DOHH2 (cell line): Measurements from ENCODE around the gene FGF1.

Source experiments
- H3F3A ChIP-seq: fragments of 200-600 bp; sonication (generic), shearing (Covaris generic); 2 replicates; pipeline ENCODE4 v1.6.0; 2016; ENCODE audit warnings: antibody characterized with exemption, mild to moderate bottlenecking; ENCODE audit not compliant: control insufficient read depth, insufficient read depth
- H3K27ac ChIP-seq: fragments of 200-600 bp; sonication (generic); 2 replicates; pipeline ENCODE4 v1.5.1; 2014; ENCODE audit warnings: low read depth, mild to moderate bottlenecking, low read length, moderate library complexity
- H3K27me3 ChIP-seq: fragments of 200-600 bp; sonication (generic); 2 replicates; pipeline ENCODE4 v1.6.1; 2014; ENCODE audit warnings: mild to moderate bottlenecking, low read length, mixed read lengths; ENCODE audit not compliant: control insufficient read depth
- H3K36me3 ChIP-seq: fragments of 200-600 bp; sonication (generic); 2 replicates; pipeline ENCODE4 v1.6.1; 2014; ENCODE audit warnings: mild to moderate bottlenecking, low read length, moderate library complexity, mixed read lengths; ENCODE audit not compliant: control insufficient read depth
- H3K4me1 ChIP-seq: fragments of 200-600 bp; sonication (generic); 2 replicates; pipeline ENCODE4 v1.6.1; 2014; ENCODE audit warnings: mild to moderate bottlenecking, low read length, mixed read lengths; ENCODE audit not compliant: control insufficient read depth
- H3K4me2 ChIP-seq: fragments of 200-600 bp; sonication (generic); 2 replicates; pipeline ENCODE4 v1.6.0; 2014; ENCODE audit warnings: mild to moderate bottlenecking, low read length, moderate library complexity
- H3K4me3 ChIP-seq: fragments of 200-600 bp; sonication (generic); 2 replicates; pipeline ENCODE4 v1.5.1; 2014; ENCODE audit warnings: mild to moderate bottlenecking, low read length, mixed read lengths
- H3K79me2 ChIP-seq: fragments of 200-600 bp; sonication (generic); 2 replicates; pipeline ENCODE4 v1.6.1; 2014; ENCODE audit warnings: mild to moderate bottlenecking, low read length, mixed read lengths; ENCODE audit not compliant: control insufficient read depth
- H3K9me2 ChIP-seq: fragments of 200-600 bp; sonication (generic); replicated peaks from 2 replicates; pipeline ENCODE4 v1.6.1; 2014; ENCODE audit warnings: mild to moderate bottlenecking, low read length, mixed read lengths; ENCODE audit not compliant: control insufficient read depth
- H3K9me3 ChIP-seq: fragments of 200-600 bp; sonication (generic); 2 replicates; pipeline ENCODE4 v1.6.1; 2014; ENCODE audit warnings: antibody characterized with exemption, low read length, mixed read lengths; ENCODE audit not compliant: control insufficient read depth, insufficient read depth
- H4K20me1 ChIP-seq: fragments of 200-600 bp; sonication (generic); 2 replicates; pipeline ENCODE4 v1.6.0; 2014; ENCODE audit warnings: low read depth, mild to moderate bottlenecking, antibody characterized with exemption, low read length, moderate library complexity; ENCODE audit not compliant: control insufficient read depth, insufficient read depth
- EZH2phosphoT487 ChIP-seq: fragments of 200-600 bp; sonication (generic); IDR thresholded peaks from 2 replicates; pipeline ENCODE4 v1.6.1; 2017; ENCODE audit warnings: borderline replicate concordance, mild to moderate bottlenecking, antibody characterized with exemption, low read length, moderate library complexity, mixed read lengths
- TF ChIP-seq, protein P1 (sequence below): fragments of 200-600 bp; sonication (generic); IDR thresholded peaks from one replicate; pipeline ENCODE4 v1.5.1; 2014; ENCODE audit warnings: antibody characterized with exemption, mild to moderate bottlenecking, low read depth, low read length; ENCODE audit not compliant: poor library complexity, severe bottlenecking

The FGF1 gene

GRCh38 chr5:142547445-142548380, 138.2 kb downstream of the FGF1 start:
- Histone ChIP-seq H3K4me2 (no peak overlapping the region), H3K9me3 (no peaks in the 10 kb centered on the region), H3K27ac (no peak overlapping the region), H3F3A (no peaks in the 10 kb centered on the region), H3K9me2 (no peaks in the 10 kb centered on the region), H3K4me3 (no peak overlapping the region), H4K20me1 (no peaks in the 10 kb centered on the region), H3K36me3 (no peaks in the 10 kb centered on the region), H3K79me2 (no peaks in the 10 kb centered on the region), H3K27me3 (peaks cover 18% of the 10 kb centered on the region), H3K4me1 (no peaks in the 10 kb centered on the region)
- no peak for TF ChIP-seq EZH2phosphoT487
- TF ChIP-seq, protein P1, sequence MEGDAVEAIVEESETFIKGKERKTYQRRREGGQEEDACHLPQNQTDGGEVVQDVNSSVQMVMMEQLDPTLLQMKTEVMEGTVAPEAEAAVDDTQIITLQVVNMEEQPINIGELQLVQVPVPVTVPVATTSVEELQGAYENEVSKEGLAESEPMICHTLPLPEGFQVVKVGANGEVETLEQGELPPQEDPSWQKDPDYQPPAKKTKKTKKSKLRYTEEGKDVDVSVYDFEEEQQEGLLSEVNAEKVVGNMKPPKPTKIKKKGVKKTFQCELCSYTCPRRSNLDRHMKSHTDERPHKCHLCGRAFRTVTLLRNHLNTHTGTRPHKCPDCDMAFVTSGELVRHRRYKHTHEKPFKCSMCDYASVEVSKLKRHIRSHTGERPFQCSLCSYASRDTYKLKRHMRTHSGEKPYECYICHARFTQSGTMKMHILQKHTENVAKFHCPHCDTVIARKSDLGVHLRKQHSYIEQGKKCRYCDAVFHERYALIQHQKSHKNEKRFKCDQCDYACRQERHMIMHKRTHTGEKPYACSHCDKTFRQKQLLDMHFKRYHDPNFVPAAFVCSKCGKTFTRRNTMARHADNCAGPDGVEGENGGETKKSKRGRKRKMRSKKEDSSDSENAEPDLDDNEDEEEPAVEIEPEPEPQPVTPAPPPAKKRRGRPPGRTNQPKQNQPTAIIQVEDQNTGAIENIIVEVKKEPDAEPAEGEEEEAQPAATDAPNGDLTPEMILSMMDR, result no peak

DNA sequence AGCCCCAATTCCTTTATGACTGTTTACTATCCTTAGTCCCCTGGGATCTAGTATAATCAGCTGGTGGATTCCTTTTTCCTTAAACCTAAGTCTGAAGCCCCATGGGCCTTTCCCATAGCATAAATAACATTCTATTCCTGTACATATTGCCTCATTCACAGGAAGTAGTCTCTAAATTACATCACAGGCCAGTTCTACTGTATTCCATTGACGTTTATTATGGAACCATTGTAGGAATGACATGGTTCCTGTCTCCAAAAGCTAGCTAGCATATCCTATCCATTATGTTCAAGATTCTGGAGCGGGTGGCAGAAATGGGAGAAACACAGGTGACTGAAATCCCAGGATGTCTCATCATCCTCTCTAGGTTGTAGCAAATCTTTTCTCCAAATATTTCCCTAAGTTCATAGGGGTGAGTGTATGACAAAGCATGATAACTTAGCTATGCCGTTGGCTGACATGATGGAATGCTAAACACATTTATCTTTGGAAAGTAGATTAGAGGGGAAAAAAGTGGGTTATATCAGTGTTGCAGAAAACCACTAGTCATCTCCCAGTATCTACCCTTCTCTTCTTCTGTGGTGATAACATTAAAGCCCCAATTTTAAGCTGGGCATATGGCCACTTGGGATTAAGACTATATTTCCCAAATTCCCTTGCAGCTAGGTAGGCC, 140.1 kb downstream of the FGF1 start:
- Histone ChIP-seq H3K27ac (no peak overlapping the region), H3K27me3 (peaks cover 18% of the 10 kb centered on the region), H4K20me1 (no peaks in the 10 kb centered on the region), H3K9me3 (no peaks in the 10 kb centered on the region), H3K79me2 (no peaks in the 10 kb centered on the region), H3K9me2 (no peaks in the 10 kb centered on the region), H3F3A (no peaks in the 10 kb centered on the region), H3K4me1 (no peaks in the 10 kb centered on the region), H3K4me3 (no peak overlapping the region), H3K4me2 (no peak overlapping the region), H3K36me3 (no peaks in the 10 kb centered on the region)
- TF ChIP-seq, protein P1, result no peak
- no peak for TF ChIP-seq EZH2phosphoT487

DNA sequence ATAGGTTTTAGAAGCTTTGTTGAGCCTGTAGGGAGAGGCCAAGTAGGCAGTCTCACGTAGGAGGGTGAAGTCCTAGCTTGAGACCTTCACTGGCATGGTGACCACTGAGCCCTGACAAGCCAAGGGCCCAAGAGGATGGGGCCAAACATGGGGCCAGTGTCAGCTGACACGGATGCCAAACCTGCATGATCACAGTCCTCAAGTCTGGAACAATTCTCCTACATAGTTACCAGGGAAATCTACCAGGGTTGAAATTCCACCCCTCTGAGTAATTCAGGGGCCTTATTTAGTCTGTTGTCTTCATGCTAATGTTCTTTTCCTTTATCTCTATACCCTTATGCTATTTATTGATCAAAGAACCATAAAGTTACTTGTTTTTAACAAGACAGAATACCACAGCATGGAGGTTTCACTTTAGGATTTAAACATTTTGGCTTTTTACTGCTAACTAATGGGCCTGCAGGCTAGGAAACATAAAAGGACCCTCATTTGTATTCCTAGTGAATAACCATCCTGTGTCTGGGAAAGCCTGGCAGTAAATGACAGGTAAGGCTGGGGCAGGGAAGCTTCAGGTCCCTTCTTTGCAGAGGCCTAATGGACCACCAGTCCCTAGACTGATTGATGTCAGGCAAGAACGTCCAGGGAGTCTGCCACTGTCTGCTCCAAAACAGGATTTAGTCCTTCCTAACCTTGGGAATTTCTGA, 140.8 kb downstream of the FGF1 start:
- H3K36me3 ChIP-seq, result no peaks in the 10 kb centered on the region
- no peak overlapping the region for H3K27ac ChIP-seq
- H3K4me2 ChIP-seq, result no peak overlapping the region
- no peaks in the 10 kb centered on the region for H3F3A ChIP-seq
- no peaks in the 10 kb centered on the region for H3K79me2 ChIP-seq
- no peaks in the 10 kb centered on the region for H3K9me2 ChIP-seq
- no peak for TF ChIP-seq EZH2phosphoT487
- TF ChIP-seq, protein P1, result no peak
- no peaks in the 10 kb centered on the region for H4K20me1 ChIP-seq
- H3K4me3 ChIP-seq, result no peak overlapping the region
- H3K9me3 ChIP-seq, result no peaks in the 10 kb centered on the region
- H3K4me1 ChIP-seq, result no peaks in the 10 kb centered on the region
- H3K27me3 ChIP-seq, result peaks cover 18% of the 10 kb centered on the region
